OCI-LY1 (cell line): ENCODE data around the gene TRIO.
"Not testable (repeated sequence)": the region's sequence is repeated elsewhere in the genome, so short reads cannot be mapped to it uniquely, and the experiment has no call there.

Experiments
- H2AFZ ChIP-seq: fragments of 200-600 bp; sonication (generic), shearing (Covaris generic); 2 replicates; pipeline ENCODE4 v1.6.0; 2014; ENCODE audit warnings: antibody characterized with exemption, mild to moderate bottlenecking, low read length
- H3F3A ChIP-seq: fragments of 200-600 bp; sonication (generic), shearing (Covaris generic); 2 replicates; pipeline ENCODE4 v1.6.0; 2014; ENCODE audit warnings: mild to moderate bottlenecking, antibody characterized with exemption, low read length, moderate library complexity; ENCODE audit not compliant: insufficient read depth
- H3K27ac ChIP-seq: fragments of 200-600 bp; sonication (generic); 2 replicates; pipeline ENCODE4 v1.5.1; 2014; ENCODE audit warnings: low read length, mixed run types, mild to moderate bottlenecking, low read depth; ENCODE audit not compliant: poor library complexity, severe bottlenecking
- H3K27me3 ChIP-seq: fragments of 200-600 bp; sonication (generic); 2 replicates; pipeline ENCODE4 v1.6.0; 2014; ENCODE audit warnings: antibody characterized with exemption, mild to moderate bottlenecking, low read length, moderate library complexity; ENCODE audit not compliant: insufficient read depth
- H3K36me3 ChIP-seq: fragments of 200-600 bp; sonication (generic); 2 replicates; pipeline ENCODE4 v1.6.1; 2014; ENCODE audit warnings: mild to moderate bottlenecking, antibody characterized with exemption, low read length, moderate library complexity, mixed read lengths; ENCODE audit not compliant: insufficient read depth
- H3K4me1 ChIP-seq: fragments of 200-600 bp; sonication (generic); 2 replicates; pipeline ENCODE4 v1.5.1; 2014; ENCODE audit warnings: mild to moderate bottlenecking, low read length, moderate library complexity; ENCODE audit not compliant: insufficient read depth, severe bottlenecking
- H3K4me2 ChIP-seq: fragments of 200-600 bp; sonication (generic), shearing (Covaris generic); 2 replicates; pipeline ENCODE4 v1.6.1; 2014; ENCODE audit warnings: low read length
- H3K4me3 ChIP-seq: fragments of 200-600 bp; sonication (generic); 2 replicates; pipeline ENCODE4 v1.5.1; 2014; ENCODE audit warnings: low read length, low read depth, mild to moderate bottlenecking, mixed read lengths; ENCODE audit not compliant: poor library complexity, severe bottlenecking
- H3K79me2 ChIP-seq: fragments of 200-600 bp; shearing (Covaris generic); 2 replicates; pipeline ENCODE4 v1.6.1; 2016; ENCODE audit warnings: mixed run types, low read length, mixed read lengths; ENCODE audit not compliant: insufficient read depth
- H3K9ac ChIP-seq: fragments of 200-600 bp; sonication (generic), shearing (Covaris generic); 2 replicates; pipeline ENCODE4 v1.6.1; 2014; ENCODE audit warnings: mild to moderate bottlenecking, low read length, mixed read lengths
- H3K9me2 ChIP-seq: fragments of 200-600 bp; sonication (generic), shearing (Covaris generic); 2 replicates; pipeline ENCODE4 v1.6.1; 2014; ENCODE audit warnings: low read depth, mild to moderate bottlenecking, low read length, mixed read lengths
- H3K9me3 ChIP-seq: fragments of 200-600 bp; shearing (Covaris generic); 2 replicates; pipeline ENCODE4 v1.6.1; 2014; ENCODE audit warnings: low read length, mixed read lengths
- H4K20me1 ChIP-seq: fragments of 200-600 bp; sonication (generic), shearing (Covaris generic); 2 replicates; pipeline ENCODE4 v1.6.0; 2016; ENCODE audit warnings: mild to moderate bottlenecking, low read length; ENCODE audit not compliant: insufficient read depth
- EZH2 ChIP-seq: fragments of 200-600 bp; sonication (generic), shearing (Covaris generic); IDR thresholded peaks from 2 replicates; pipeline ENCODE4 v1.8.0; 2017; ENCODE audit warnings: borderline replicate concordance, mixed run types, mild to moderate bottlenecking, antibody characterized with exemption, low read length, moderate library complexity, mixed read lengths
- TF ChIP-seq, protein P1 (sequence below): fragments of 200-600 bp; sonication (generic), shearing (Covaris generic); IDR thresholded peaks from 2 replicates; pipeline ENCODE4 v1.5.1; 2017; ENCODE audit warnings: mild to moderate bottlenecking, antibody characterized with exemption, low read length, moderate library complexity, mixed read lengths

TRIO gene

GRCh38 chr5:14142827-14143545 is at the start of gene TRIO:
TSS of gene TRIO (plus strand) at chr5:14143342. CDS start at chr5:14143726, 384 bp downstream.
- peak within 1 kb of the TSS; percentile 39 for H3K4me3 ChIP-seq
- no peaks in the 10 kb centered on the region for H4K20me1 ChIP-seq
- no peak within 1 kb of the TSS for H2AFZ ChIP-seq
- TF ChIP-seq, protein P1, sequence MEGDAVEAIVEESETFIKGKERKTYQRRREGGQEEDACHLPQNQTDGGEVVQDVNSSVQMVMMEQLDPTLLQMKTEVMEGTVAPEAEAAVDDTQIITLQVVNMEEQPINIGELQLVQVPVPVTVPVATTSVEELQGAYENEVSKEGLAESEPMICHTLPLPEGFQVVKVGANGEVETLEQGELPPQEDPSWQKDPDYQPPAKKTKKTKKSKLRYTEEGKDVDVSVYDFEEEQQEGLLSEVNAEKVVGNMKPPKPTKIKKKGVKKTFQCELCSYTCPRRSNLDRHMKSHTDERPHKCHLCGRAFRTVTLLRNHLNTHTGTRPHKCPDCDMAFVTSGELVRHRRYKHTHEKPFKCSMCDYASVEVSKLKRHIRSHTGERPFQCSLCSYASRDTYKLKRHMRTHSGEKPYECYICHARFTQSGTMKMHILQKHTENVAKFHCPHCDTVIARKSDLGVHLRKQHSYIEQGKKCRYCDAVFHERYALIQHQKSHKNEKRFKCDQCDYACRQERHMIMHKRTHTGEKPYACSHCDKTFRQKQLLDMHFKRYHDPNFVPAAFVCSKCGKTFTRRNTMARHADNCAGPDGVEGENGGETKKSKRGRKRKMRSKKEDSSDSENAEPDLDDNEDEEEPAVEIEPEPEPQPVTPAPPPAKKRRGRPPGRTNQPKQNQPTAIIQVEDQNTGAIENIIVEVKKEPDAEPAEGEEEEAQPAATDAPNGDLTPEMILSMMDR: 0 out of 2 replicates have a peak, but pooled peaks have one; percentile 6
- no peak for TF ChIP-seq EZH2
- no peaks in the 10 kb centered on the region for H3K27me3 ChIP-seq
- H3K36me3 ChIP-seq: no peaks in the 10 kb centered on the region
- no peaks in the 10 kb centered on the region for H3K9me3 ChIP-seq
- H3K27ac ChIP-seq: no peak within 1 kb of the TSS
- no peaks in the 10 kb centered on the region for H3K79me2 ChIP-seq
- no peaks in the 10 kb centered on the region for H3F3A ChIP-seq
- peak within 1 kb of the TSS; percentile 34; the same call in 1 of the 2 replicates for H3K4me2 ChIP-seq
- no peaks in the 10 kb centered on the region for H3K4me1 ChIP-seq
- no peak within 1 kb of the TSS for H3K9ac ChIP-seq
- H3K9me2 ChIP-seq: no peaks in the 10 kb centered on the region

DNA sequence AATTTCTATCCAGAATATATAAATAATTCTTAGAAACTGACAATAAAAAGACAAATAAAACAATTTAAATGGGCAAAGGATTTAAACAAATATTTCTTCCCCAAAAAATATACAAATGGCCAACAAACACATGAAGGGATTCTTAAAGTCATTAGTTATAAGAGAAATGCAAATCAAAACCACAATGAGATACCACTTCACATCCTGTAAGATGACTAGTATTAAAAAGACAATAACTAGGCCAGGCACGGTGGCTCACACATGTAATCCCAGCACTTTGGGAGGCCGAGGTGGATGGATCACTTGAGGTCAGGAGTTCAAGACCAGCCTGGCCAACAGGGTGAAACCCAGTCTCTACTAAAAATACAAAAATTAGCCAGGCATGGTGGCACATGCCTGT is 45.8 kb upstream of the TRIO start:
- not testable (repeated sequence) for H3K4me3 ChIP-seq, H2AFZ ChIP-seq, H3K36me3 ChIP-seq, H3K79me2 ChIP-seq, H3F3A ChIP-seq, H3K9ac ChIP-seq, H3K4me1 ChIP-seq, H3K9me3 ChIP-seq, H3K27me3 ChIP-seq, H3K9me2 ChIP-seq, H3K27ac ChIP-seq, H4K20me1 ChIP-seq, H3K4me2 ChIP-seq

DNA sequence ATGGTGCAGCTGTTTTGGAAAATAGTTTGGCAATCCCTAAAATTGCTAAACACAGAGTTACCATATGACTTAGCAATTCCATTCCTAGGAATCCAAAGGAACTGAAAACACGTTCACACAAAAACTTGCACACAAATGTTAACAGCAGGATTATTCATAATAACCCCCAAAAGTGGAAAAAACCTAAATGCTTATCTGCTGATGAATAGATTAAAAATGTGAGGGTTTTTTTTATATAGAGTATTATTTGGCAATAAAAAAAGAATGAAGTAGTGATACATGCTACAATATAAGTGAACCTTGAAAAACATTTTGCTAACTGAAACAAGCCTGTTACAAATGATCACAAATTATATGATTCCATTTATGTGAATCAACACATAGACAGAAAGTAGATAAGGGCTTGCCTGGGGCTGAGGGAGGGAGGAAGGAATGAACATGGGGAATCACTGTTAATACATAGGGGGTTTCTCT is 45.1 kb upstream of the TRIO start:
- H3K36me3 ChIP-seq: no peaks in the 10 kb centered on the region
- no peaks in the 10 kb centered on the region for H3K4me1 ChIP-seq
- H3K9ac ChIP-seq: no peak overlapping the region
- no peaks in the 10 kb centered on the region for H3K79me2 ChIP-seq
- H2AFZ ChIP-seq: no peak overlapping the region
- H3F3A ChIP-seq: no peaks in the 10 kb centered on the region
- no peak overlapping the region for H3K4me2 ChIP-seq
- H3K9me2 ChIP-seq: no peaks in the 10 kb centered on the region
- no peak overlapping the region for H3K27ac ChIP-seq
- H3K9me3 ChIP-seq: no peaks in the 10 kb centered on the region
- TF ChIP-seq EZH2: no peak
- TF ChIP-seq, protein P1: no peak
- H3K27me3 ChIP-seq: 0 out of 2 replicates have a peak, but pooled peaks cover 3% of the 10 kb centered on the region
- no peak overlapping the region for H3K4me3 ChIP-seq
- no peaks in the 10 kb centered on the region for H4K20me1 ChIP-seq

DNA sequence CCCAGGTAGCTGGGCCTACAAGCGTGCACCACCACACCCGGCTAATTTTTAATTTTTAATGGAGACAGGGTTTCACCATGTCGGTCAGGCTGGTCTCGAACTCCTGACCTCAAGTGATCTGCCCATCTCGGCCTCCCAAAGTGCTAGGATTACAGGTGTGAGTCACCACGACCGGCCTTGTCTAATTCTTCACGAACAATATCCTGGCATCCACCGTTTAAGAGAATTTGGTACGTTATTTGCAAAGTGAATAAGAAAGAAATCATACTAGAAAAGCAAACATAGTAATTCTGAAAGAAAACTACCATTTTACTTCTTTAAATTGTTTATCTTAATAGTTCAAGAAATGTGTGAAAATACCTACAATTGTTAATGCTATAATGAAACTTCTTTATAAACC is 42.9 kb upstream of the TRIO start:
- Histone ChIP-seq H4K20me1 (no peaks in the 10 kb centered on the region), H2AFZ (no peak overlapping the region), H3K36me3 (no peaks in the 10 kb centered on the region), H3F3A (no peaks in the 10 kb centered on the region), H3K4me1 (no peaks in the 10 kb centered on the region), H3K4me3 (no peak overlapping the region), H3K79me2 (no peaks in the 10 kb centered on the region), H3K9me2 (no peaks in the 10 kb centered on the region), H3K9ac (no peak overlapping the region), H3K27ac (no peak overlapping the region), H3K4me2 (no peak overlapping the region), H3K27me3 (no peaks in the 10 kb centered on the region), H3K9me3 (no peaks in the 10 kb centered on the region)
- TF ChIP-seq EZH2: no peak
- TF ChIP-seq, protein P1: no peak
